CD14-positive monocyte (primary cell): ENCODE data around the gene CCN2. TPM values are rescaled to one million over a fixed set of nuclear protein-coding genes. Genes with fewer than 3 reads are reported as not detected.

ENCODE experiments used
- DNase-seq, 3 donors: peaks; one replicate each; pipeline ENCODE4 v3.0.0-alpha.2; 2011 to 2022
- H2AFZ ChIP-seq: 2 replicates; pipeline ENCODE4 v1.6.0; 2012; ENCODE audit warnings: mild to moderate bottlenecking, low read depth, low read length, inconsistent platforms; ENCODE audit not compliant: insufficient read depth, poor library complexity, severe bottlenecking
- H3K27ac ChIP-seq, 2 donors: 1 replicate in 1 of 2; 2 replicates in 1 of 2; pipeline ENCODE4 v1.5.1; 2012 to 2013; ENCODE audit warnings: low read length in 2 of 2, control low read depth in 1 of 2, inconsistent platforms in 1 of 2, low read depth in 1 of 2, mild to moderate bottlenecking in 1 of 2
- H3K27me3 ChIP-seq, 2 donors: one replicate each; pipeline versions ENCODE4 v1.6.0 to v1.6.1; 2011 to 2013; ENCODE audit warnings: low read length in 2 of 2; ENCODE audit not compliant: control insufficient read depth in 2 of 2, insufficient read depth in 2 of 2
- H3K36me3 ChIP-seq, 2 donors: replicated peaks in 1 of 2; 1 replicate in 1 of 2; 2 replicates in 1 of 2; pipeline versions ENCODE4 v1.5.1 to v1.6.1; 2012 to 2013; ENCODE audit warnings: low read length in 2 of 2, control low read depth in 1 of 2, inconsistent platforms in 1 of 2, mild to moderate bottlenecking in 1 of 2; ENCODE audit not compliant: insufficient read depth in 2 of 2, control insufficient read depth in 1 of 2
- H3K4me1 ChIP-seq, 2 donors: 1 replicate in 1 of 2; 2 replicates in 1 of 2; pipeline versions ENCODE4 v1.5.1 to v1.6.1; 2012 to 2013; ENCODE audit warnings: low read length in 2 of 2, control low read depth in 1 of 2, inconsistent platforms in 1 of 2, mild to moderate bottlenecking in 1 of 2, moderate library complexity in 1 of 2; ENCODE audit not compliant: insufficient read depth in 2 of 2, control insufficient read depth in 1 of 2
- H3K4me2 ChIP-seq: replicated peaks from 2 replicates; pipeline ENCODE3; 2012; ENCODE audit warnings: low read length, moderate library complexity, mild to moderate bottlenecking; ENCODE audit not compliant: poor library complexity, severe bottlenecking; ENCODE audit errors: extremely low read depth
- H3K4me3 ChIP-seq, 3 experiments: fragments of 200-600 bp in 1 of 3; sonication (generic) in 1 of 3; replicated peaks in 1 of 3; 1 replicate in 2 of 3; 2 replicates in 1 of 3; pipeline ENCODE4 v1.5.1; 2011 to 2013; ENCODE audit warnings: low read length in 3 of 3, mild to moderate bottlenecking in 3 of 3, control low read depth in 2 of 3, low read depth in 2 of 3, inconsistent platforms in 1 of 3, moderate library complexity in 1 of 3
- H3K79me2 ChIP-seq: 2 replicates; pipeline ENCODE4 v1.6.0; 2012; ENCODE audit warnings: mild to moderate bottlenecking, control low read depth, inconsistent platforms, low read length, moderate library complexity; ENCODE audit not compliant: insufficient read depth
- H3K9ac ChIP-seq: 2 replicates; pipeline ENCODE4 v1.6.0; 2017; ENCODE audit warnings: low read length, mild to moderate bottlenecking; ENCODE audit not compliant: insufficient read depth, poor library complexity, severe bottlenecking
- H3K9me3 ChIP-seq, 2 donors: replicated peaks in 1 of 2; 1 replicate in 1 of 2; 2 replicates in 1 of 2; pipeline versions ENCODE4 v1.5.1 to v1.6.1; 2012 to 2013; ENCODE audit warnings: low read length in 2 of 2, control low read depth in 1 of 2; ENCODE audit not compliant: control insufficient read depth in 1 of 2, insufficient read depth in 1 of 2
- H4K20me1 ChIP-seq: 2 replicates; pipeline ENCODE4 v1.6.0; 2012; ENCODE audit warnings: mild to moderate bottlenecking, low read length, control low read depth, moderate library complexity; ENCODE audit not compliant: insufficient read depth
- H3K27ac Mint-ChIP-seq, 7 donors: one replicate each; pipeline ENCODE4 v1.8.0; 2020; ENCODE audit warnings: mild to moderate bottlenecking in 7 of 7, mixed read lengths in 7 of 7, moderate library complexity in 6 of 7, inconsistent platforms in 2 of 7
- H3K27me3 Mint-ChIP-seq, 3 donors: one replicate each; pipeline ENCODE4 v1.8.0; 2021 to 2022; ENCODE audit warnings: low read depth in 3 of 3, mild to moderate bottlenecking in 3 of 3, mixed read lengths in 3 of 3, moderate library complexity in 3 of 3, inconsistent platforms in 1 of 3
- H3K36me3 Mint-ChIP-seq, 2 donors: one replicate each; pipeline ENCODE4 v1.8.0; 2020; ENCODE audit warnings: mixed read lengths in 2 of 2, inconsistent platforms in 1 of 2, mild to moderate bottlenecking in 1 of 2
- H3K4me1 Mint-ChIP-seq: one replicate; pipeline ENCODE4 v1.8.0; 2020; ENCODE audit warnings: mild to moderate bottlenecking, mixed read lengths
- H3K4me3 Mint-ChIP-seq, 2 donors: one replicate each; pipeline ENCODE4 v1.8.0; 2020; ENCODE audit warnings: mild to moderate bottlenecking in 2 of 2, mixed read lengths in 2 of 2, moderate library complexity in 1 of 2
- H3K9me3 Mint-ChIP-seq, 7 donors: one replicate each; pipeline ENCODE4 v1.8.0; 2020 to 2022; ENCODE audit warnings: mixed read lengths in 7 of 7, mild to moderate bottlenecking in 6 of 7, moderate library complexity in 6 of 7, inconsistent platforms in 2 of 7
- WGBS: methylation state at CpG from one replicate; pipeline ENCODE4 v1.1.5; 2013; ENCODE audit warnings: missing lambda C conversion rate; ENCODE audit not compliant: insufficient coverage; 5-methylcytosine and 5-hydroxymethylcytosine counted together
- intact Hi-C, 2 donors: fragments of 100-400 bp; cut with micrococcal nuclease; formaldehyde crosslinking; loops; one replicate each; pipeline versions ENCODE4 v1.15.0 to v1.15.1; 2023
- polyA plus RNA-seq, 3 donors: library from polyadenylated mRNA; depleted of rRNA in 1 of 3; unstranded in 2 of 3; stranded (reverse) in 1 of 3; fragments of 300-500 nt in 2 of 3; fragments of >200 nt in 1 of 3; fragmentation: Illumina TruSeq in 2 of 3; gene quantifications; 1 replicate in 2 of 3; 2 replicates in 1 of 3; pipeline ENCODE4 v1.2.3, GENCODE V29; 2012 to 2021
- TF ChIP-seq, protein P1 (sequence below): fragments of 200-600 bp; IDR thresholded peaks from one replicate; pipeline ENCODE4 v1.8.0; 2022; ENCODE audit warnings: antibody characterized with exemption, mild to moderate bottlenecking

CCN2 gene
- polyA plus RNA-seq, 3 donors = not detected

GRCh38 chr6:131918650-131919355, 32.4 kb downstream of the CCN2 start:
- intact Hi-C loops = no loop called here
- H3K36me3 ChIP-seq = no peaks in the 10 kb centered on the region
- peaks cover 12 to 31% of the 10 kb centered on the region in 2 donors for H3K27me3 ChIP-seq
- Mint-ChIP-seq H3K27ac (no peak overlapping the region), H3K27me3 (peaks cover 16 to 37% (median 20%) of the 10 kb centered on the region in 3 donors), H3K36me3 (no peaks in the 10 kb centered on the region), H3K9me3 (peaks cover 4 to 40% (median 26%) of the 10 kb centered on the region in 7 donors), H3K4me3 (peak overlapping the region in 1 of 2 donors; percentile 27), H3K4me1 (peaks cover 5% of the 10 kb centered on the region)
- H4K20me1 ChIP-seq = no peaks in the 10 kb centered on the region
- no peaks in the 10 kb centered on the region for H3K79me2 ChIP-seq
- no peak overlapping the region for H3K4me3 ChIP-seq
- WGBS = 95% methylated on average over 6 of the region's 9 CpGs
- TF ChIP-seq, protein P1, sequence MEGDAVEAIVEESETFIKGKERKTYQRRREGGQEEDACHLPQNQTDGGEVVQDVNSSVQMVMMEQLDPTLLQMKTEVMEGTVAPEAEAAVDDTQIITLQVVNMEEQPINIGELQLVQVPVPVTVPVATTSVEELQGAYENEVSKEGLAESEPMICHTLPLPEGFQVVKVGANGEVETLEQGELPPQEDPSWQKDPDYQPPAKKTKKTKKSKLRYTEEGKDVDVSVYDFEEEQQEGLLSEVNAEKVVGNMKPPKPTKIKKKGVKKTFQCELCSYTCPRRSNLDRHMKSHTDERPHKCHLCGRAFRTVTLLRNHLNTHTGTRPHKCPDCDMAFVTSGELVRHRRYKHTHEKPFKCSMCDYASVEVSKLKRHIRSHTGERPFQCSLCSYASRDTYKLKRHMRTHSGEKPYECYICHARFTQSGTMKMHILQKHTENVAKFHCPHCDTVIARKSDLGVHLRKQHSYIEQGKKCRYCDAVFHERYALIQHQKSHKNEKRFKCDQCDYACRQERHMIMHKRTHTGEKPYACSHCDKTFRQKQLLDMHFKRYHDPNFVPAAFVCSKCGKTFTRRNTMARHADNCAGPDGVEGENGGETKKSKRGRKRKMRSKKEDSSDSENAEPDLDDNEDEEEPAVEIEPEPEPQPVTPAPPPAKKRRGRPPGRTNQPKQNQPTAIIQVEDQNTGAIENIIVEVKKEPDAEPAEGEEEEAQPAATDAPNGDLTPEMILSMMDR = no peak
- no peak for DNase-seq
- no peaks in the 10 kb centered on the region for H3K4me1 ChIP-seq
- no peak overlapping the region for H2AFZ ChIP-seq
- H3K9ac ChIP-seq = no peak overlapping the region
- H3K9me3 ChIP-seq = peaks cover 11 to 17% of the 10 kb centered on the region in 2 donors
- no peak overlapping the region for H3K27ac ChIP-seq
- no peak overlapping the region for H3K4me2 ChIP-seq

GRCh38 chr6:131917763-131918649, 33.2 kb downstream of the CCN2 start:
- intact Hi-C loops = no loop called here
- H4K20me1 ChIP-seq = no peaks in the 10 kb centered on the region
- H3K36me3 Mint-ChIP-seq = no peaks in the 10 kb centered on the region
- no peak overlapping the region for H2AFZ ChIP-seq
- no peak overlapping the region for H3K4me2 ChIP-seq
- H3K4me3 ChIP-seq = no peak overlapping the region
- peaks cover 5 to 9% of the 10 kb centered on the region in 2 donors for H3K9me3 ChIP-seq
- H3K27me3 ChIP-seq = peaks cover 15 to 31% of the 10 kb centered on the region in 2 donors
- no peaks in the 10 kb centered on the region for H3K4me1 ChIP-seq
- no peak overlapping the region for H3K27ac ChIP-seq
- H3K9me3 Mint-ChIP-seq = peaks cover 4 to 32% (median 18%) of the 10 kb centered on the region in 7 donors
- H3K4me1 Mint-ChIP-seq = peaks cover 5% of the 10 kb centered on the region
- TF ChIP-seq, protein P1 = no peak
- no peak overlapping the region for H3K4me3 Mint-ChIP-seq
- H3K9ac ChIP-seq = no peak overlapping the region
- WGBS = 95% methylated on average over 4 of the region's 6 CpGs
- H3K27me3 Mint-ChIP-seq = peaks cover 18 to 41% (median 23%) of the 10 kb centered on the region in 3 donors
- H3K36me3 ChIP-seq = no peaks in the 10 kb centered on the region
- H3K27ac Mint-ChIP-seq = no peak overlapping the region
- no peaks in the 10 kb centered on the region for H3K79me2 ChIP-seq
- no peak for DNase-seq
